GM11168 (cell line): ENCODE measurements around the gene SRR.

Experiments
- in situ Hi-C: fragments of 300-500 bp; cut with MboI; formaldehyde crosslinking; loops from one replicate; pipeline ENCODE4 v1.12.0; 2022; ENCODE audit warnings: low sequenced_read_pairs; ENCODE audit not compliant: unreplicated experiment

SRR gene

DNA sequence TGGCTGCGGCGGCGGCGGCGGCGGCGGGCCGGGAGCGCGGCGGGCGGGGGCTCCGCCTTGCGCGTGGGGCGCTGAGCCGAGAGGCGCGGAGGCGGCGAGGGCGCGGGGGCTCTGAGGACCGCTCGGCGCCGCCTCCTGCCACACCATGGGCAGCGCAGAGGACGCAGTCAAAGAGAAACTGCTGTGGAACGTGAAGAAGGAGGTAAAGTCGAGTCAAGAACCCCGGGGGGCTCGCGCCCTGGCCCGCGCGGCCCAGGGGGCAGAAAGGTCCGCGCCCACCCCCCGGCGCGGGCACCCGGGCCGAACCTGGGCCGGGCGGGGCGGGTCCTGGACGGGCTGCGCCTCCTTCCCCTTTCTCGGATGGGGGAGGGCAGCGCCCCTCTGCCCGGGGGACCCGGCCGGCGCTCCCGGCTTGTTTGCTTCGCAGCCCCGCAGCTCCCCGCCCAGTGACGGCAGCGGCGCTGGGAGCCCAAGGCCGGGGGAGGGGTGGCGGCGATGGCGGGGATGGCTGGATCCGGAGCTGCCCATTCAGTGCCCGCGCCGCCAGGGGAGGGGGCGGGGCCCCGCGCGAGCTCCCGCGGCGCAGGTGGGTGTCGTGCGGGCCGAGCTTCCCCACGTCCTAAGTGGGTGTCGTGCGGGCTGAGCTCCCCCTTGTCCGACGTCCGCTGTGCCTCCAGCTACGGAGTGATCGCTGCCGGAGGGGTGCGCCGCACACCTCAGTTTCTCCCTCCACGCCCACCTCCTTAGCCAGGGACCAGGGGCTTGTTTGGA, 34.0 kb downstream of the SRR start:
- in situ Hi-C loops: no loop called here

DNA sequence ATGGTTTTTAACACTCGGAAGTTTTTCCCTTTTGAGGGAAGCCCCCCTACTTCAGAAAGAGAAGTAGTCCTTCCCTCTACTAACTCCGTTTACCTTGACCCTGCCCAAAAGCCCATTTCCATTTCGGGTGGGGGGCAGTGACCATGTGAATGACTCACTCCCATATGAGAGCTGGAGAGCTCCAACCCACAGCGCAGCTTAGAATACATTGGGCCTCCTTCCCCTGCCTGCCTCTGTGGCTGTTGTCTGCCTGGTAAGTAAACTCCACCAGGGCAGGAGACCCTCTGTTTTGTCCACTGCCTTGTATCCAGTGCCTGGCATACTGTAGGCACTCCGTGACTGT, 34.5 kb downstream of the SRR start:
- in situ Hi-C loops: no loop called here

DNA sequence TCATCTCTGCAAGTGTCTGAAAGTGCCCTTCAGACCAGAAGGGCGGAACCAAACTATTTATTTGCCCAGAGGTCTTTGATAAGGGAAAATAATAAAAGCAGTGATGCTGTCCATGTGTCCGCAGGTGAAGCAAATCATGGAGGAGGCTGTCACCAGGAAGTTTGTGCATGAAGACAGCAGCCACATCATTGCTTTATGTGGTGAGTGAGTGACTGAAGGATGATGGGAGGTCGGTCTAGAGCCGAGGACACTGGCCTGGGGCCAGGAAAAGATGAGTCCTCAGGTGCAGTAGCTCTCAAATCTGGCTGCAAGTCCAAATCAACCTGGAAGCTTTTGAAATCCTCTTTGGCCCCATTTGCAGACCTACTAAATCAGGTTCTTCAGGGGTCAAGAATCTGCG, 39.7 kb downstream of the SRR start:
- in situ Hi-C loops: no loop called here

DNA sequence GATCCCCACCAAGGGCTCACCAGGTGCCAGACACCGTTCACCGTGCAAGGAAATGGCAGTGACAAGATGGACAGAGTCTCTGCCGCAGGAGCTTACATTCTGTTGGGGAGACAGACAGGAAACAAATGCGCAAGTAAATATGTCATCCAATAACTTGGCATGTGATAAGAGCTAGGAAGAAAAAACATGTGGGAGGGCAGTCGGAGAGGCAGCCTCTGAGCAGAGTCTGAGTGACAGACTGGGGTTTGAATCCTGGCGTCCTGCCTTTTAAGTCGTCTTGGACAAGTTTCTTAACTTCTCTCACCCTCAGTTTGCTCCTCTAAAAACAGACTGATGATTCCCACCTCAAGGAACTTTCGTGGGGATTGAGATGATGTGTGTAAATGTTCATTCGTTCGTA, 40.8 kb downstream of the SRR start:
- in situ Hi-C loops: no loop called here

DNA sequence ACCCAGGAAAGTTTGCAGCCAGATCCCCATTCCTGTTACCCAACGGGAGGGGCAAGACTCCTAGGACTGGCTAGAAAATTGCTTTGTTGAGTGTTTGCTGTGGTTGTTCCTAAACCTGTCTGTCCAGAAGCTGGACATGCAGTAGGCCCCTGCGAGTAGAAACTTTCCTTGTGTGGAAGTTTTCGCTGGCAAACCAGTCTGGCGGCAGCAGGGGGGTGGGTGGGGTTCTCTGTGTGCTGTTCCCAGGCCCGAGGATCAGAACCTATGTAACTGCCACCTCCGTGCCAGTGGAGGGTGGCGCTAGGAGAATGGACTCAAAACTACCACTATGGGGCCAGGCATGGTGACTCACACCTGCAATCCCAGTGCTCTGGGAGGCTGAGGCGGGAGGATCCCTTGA, 42.7 kb downstream of the SRR start:
- in situ Hi-C loops: no loop called here

DNA sequence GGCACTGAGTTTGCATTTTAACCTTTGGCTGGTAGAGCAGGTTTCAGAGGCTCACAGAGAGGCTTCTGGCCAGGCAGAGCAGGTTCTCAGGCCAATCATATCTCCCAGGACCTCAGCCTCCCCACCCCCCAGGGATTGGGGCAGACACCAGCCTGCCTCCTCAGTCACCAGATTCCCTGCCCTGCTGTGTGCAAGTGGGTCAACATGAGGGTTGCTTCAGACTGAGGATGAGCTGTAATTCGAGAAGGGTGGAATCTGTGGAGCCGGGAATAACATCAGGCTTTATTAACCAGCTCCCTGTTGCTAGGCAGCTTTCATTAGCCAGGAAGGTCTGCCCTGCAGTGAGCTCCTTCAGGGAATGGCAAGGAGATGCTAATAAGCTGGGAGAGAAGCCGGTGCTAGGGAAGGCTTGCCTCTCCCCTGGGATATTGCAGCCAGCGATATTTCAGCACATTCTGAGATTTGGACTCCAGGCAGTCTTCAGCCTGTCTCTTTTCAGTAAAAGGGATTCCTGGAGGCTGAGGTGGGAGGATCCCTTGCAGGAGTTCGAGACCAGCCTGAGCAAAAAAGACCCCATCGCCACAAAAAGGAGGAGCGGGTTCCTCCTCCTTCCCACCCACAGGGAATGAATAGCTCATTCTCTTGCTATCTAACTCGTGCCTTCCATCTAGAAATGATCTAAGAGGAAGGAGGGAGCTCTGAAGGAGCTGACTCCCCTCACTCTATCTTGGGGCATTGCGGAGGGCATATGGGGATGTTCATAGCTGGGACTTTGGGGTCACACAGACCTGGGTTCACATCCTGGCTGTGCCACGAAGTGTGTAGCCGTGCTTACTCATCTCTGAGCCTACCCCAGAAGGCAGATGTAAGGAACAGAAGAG, 44.3 kb downstream of the SRR start:
- in situ Hi-C loops: no loop called here

DNA sequence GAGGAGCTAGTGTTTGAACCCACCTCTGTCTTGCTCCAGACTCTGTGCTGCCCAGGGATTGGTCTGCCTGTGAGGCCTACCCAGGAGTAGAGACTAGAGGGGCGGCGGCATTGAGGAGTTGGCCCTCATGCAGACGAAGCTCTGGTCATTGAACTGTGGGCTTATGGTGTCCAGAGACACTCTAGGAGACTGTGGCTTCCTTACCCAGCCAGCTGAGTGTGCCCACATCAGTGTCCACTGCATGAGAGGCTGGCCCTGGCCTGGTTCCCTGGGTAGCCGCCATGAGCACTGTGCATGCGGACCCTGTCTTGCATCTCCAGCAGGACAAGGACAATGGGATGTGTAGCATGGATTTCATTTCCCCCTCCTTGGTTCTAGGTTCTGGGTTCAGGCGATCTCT, 47.5 kb downstream of the SRR start:
- in situ Hi-C loops: no loop called here

DNA sequence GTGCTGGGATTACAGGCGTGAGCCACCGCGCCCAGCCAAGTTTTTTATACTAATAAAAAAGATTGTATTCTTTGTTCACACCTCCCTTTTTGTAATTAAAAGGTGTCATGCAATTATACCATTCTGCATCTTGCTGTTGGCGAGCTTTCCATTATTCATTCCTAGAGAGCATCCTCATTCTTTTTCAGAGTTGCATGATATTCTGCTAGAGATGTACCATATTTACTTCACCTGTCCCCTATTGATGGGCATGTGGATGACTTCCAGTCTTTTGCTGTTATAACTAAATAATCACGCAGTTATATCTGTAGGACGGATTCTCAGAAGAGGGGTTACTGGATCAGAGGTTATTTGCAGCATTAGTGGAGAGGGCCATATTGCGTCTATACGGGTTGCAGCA, 50.6 kb downstream of the SRR start:
- in situ Hi-C loops: no loop called here

DNA sequence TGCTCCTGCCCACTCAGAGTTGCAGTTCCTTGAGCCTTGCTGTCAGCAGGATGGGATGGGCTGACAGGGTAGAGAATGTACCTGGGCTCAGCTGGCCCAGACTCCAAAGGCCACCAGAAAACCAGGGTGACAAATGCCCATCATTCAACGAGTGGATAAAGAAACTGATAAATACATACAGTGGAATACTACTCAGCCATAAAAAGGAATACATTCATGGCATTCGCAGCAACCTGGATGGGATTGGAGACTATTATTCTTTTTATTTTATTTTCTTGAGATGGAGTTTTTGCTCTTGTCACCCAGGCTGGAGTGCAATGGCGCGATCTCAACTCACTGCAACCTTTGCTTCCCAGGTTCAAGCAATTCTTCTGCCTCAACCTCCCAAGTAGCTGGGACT, 53.5 kb downstream of the SRR start:
- in situ Hi-C loops: no loop called here

DNA sequence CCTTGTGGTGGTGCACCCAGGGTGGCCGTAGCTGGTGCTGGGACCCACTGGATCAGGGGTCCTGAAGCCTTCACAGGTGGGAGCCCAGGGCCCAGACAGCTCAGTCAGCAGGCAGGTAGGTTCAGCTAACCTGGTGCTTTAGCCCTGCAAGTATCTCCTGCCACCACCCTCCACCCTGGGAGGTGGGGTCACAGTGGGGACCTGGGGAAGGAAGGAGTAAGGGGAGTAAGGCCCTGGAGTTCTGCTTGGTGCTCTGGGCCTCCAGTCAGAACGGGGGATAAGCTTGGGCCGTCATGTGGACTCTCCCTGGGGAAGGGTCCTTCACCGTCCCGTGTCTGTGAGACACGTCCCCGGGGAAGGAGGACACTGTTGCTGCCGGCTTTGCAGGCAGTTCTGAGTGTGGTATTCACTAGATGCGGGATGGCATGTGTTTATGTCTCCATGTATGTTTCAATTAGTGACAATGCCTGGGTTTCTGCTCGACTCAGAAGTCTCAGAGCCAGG, 54.2 kb downstream of the SRR start:
- in situ Hi-C loops: no loop called here

DNA sequence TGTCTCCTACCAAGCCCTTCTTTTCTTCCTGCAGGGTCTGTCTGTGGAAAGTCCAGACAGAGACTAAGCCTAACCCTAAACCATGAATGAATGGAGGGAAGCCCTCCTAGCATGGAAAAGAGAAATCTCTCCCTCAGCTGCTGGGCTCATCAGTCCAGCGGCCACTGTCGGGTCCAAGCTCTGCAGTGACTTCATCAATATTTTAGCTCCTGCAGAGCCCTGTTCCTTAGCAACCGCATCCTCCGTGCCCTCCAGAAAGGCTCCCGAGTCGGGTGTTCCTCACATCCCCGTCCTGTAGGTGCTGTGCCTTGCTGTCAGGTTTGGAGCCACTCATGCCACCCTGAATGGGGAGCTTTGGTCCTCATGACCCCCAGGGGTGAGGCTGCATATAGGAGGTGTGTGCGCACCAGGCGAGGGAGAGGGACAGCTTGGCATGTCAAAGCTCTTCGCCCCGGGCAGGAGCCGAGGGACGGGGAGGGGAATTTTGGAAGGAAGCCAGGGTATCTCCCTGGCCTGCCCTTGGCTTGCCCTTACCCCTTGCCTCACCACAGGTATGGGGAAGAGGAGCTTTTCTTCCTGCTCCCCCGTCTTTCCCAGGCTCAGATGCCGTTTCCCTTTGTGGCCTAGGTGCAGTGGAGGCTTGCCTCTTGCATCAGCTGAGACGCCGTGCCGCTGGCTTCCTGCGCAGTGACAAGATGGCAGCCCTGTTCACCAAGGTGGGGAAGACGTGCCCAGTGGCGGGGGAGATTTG, 57.4 kb downstream of the SRR start:
- in situ Hi-C loops: no loop called here

DNA sequence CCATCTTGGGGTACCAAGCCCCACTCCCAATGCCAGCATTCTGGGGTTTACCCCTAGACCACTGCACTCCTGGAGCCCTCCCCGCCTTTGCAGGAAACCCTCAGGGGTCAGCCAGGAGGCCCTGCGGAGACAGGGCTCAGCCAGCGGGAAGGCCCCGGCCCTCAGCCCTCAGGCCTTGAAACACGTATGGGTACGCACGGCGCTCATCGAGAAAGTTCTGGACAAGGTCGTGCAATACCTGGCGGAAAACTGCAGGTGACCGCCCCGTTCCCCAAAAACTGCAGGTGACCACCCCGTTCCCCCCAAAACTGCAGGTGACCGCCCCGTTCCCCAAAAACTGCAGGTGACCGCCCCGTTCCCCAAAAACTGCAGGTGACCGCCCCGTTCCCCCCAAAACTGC, 58.3 kb downstream of the SRR start:
- in situ Hi-C loops: no loop called here

DNA sequence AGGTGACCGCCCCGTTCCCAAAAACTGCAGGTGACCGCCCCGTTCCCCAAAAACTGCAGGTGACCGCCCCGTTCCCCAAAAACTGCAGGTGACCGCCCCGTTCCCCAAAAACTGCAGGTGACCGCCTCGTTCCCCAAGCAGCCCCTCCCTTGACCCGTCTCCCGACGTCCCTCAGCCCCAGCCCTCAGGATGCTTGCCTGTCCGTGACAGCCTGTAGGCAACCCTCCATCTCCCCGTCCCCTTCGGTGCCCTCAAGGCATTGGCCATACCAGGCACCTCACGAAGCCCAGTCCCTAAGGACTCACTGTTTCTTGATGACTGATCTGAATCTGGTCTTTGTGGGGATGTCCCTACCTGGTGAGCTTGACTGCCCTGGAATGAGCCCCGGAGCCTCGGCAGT, 58.7 kb downstream of the SRR start:
- in situ Hi-C loops: no loop called here

DNA sequence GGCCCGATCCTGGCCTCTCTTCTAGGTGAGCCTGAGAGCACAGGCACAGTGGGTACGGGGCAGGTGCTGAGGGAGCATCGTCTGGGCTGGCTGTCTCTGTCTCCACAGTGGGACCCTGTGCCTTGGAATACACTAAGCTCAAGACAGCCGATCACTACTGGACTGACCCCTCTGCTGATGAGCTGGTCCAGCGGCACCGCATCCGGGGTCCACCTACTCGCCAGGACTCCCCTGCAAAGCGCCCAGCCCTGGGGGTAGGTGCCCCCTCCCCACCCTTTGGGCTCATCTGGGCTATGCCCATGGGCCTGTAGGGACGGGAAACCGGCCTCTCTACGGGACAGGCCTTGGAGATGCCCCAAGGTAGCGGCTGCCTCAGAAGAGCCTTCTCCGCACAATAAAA, 59.1 kb downstream of the SRR start:
- in situ Hi-C loops: no loop called here

DNA sequence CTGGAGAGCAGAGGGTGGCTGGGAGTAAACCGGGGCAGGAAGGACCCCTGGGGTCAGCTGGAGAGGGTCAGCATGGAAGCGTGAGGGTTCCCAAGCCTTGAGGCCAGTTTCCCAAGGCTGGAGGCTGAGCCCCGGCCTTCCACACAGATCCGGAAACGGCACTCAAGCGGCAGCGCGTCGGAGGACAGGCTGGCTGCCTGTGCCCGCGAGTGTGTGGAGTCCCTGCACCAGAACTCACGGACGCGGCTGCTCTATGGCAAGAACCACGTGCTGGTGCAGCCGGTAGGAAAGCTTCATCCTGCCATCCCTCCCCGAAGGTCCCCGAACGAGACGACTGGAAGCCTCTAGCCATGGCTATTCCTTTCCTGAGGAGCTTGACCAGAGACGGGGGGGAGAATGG, 59.6 kb downstream of the SRR start:
- in situ Hi-C loops: no loop called here

DNA sequence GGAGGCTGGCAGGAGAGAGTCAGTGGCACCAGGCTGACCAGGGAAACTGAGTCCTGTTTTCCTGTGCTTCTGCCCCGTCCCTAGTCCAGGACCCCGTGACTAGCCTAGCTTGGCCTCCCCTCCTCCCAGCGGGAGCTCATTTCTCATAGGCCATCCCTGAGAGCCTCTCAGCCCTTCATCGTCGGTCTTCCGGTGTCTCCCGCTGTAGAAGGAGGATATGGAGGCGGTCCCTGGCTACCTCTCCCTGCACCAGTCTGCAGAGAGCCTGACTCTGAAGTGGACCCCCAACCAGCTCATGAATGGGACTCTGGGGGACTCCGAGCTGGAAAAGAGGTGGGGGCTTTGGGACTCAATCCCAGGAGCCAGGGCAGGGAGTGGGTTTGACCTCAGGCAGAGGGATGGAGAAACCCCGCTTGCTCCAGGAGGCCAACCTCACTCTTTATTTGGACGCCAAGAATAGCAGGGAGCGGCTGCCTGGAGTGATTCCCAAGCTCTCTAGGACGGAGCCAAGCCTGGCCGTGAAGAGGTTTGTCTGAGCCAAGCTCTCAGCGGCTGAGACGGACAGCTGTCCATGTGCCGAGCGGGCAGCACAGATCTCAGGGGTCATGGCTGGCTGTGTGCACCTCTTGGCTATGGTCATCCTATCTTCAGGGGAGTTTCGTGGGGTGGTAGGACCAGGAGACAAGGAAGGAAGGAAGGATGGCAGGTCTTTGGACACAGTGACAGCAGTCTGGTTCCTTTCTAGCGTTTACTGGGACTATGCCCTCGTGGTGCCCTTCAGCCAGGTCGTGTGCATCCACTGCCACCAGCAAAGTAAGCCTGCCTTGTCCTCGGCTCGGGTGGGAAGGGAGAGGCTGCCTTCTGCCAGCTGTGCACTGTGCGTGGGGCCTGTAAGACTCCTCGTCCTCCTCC, 60.4 kb downstream of the SRR start:
- in situ Hi-C loops: no loop called here

DNA sequence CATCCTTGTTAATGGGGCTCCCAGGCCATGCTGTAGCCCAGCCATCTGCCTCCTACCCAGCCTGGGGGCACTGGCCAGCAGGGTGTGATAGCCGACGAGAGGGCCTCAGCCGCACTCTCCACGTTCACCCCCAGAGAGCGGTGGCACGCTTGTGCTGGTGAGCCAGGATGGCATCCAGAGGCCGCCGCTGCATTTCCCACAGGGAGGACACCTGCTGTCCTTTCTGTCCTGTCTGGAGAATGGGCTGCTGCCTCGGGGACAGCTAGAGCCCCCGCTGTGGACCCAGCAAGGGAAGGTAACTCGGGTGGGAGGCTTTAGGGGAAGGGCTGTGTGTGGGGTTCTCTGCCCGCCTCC, 61.0 kb downstream of the SRR start:
- in situ Hi-C loops: no loop called here

DNA sequence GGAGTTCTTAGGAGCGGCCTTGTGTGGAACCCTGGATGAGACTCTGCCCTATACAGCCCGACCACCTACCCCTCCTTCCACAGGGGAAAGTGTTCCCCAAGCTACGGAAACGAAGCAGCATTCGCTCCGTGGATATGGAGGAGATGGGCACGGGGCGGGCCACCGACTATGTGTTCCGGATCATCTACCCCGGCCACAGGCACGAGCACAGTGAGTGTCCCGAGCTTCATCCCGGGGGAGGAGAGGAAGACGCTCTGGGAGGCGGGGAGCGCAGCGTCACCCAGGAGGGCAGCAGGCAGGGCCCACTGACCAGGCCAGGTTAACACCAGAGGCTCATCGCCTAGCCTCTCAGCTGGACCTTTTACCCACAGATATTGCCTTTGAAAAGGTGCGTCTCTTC, 61.4 kb downstream of the SRR start:
- in situ Hi-C loops: no loop called here

DNA sequence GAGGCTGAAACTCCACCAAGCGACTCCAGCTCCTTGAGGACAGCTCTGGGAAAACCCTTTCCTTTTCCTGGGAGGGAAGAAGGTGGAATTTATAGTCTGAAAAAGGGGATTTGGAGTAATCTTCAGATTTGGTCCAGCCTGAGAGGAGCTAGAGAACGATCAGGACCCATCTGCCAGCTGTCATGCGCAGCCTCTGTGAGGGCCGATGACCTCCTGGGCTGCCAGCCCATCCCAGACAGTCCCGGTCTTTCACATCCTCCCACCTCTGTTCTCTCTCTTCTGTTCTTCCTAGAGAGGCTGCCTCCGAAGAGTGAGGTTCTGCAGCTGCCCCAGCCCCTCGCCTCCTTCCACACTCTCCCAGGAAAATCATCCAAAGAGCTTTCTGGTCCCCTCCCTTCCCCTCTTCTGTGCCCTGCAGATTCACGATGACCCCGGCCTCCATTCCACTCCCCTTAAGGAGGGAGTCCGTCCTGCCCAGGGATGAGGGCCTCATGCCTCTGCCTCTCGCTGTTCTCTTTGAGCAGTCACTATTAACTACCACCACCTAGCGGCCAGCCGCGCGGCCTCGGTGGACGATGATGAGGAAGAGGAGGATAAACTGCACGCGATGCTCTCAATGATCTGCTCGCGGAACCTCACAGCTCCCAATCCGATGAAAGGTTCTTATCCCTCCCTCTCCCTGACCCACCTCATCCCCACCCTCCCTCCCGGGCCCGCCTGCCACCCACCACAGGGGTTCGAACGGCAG, 63.2 kb downstream of the SRR start:
- in situ Hi-C loops: no loop called here
